Endothelial cell (in vitro differentiated cells): ENCODE data around the gene KASH5. TPM values are rescaled to one million over a fixed set of nuclear protein-coding genes. Genes with fewer than 3 reads are reported as not detected.
"Not testable (repeated sequence)": the region's sequence is repeated elsewhere in the genome, so short reads cannot be mapped to it uniquely, and the experiment has no call there.

Source experiments
- DNase-seq: peaks from one replicate; pipeline ENCODE4 v3.0.0; 2021; ENCODE audit warnings: low spot score
- H3K27ac Mint-ChIP-seq: one replicate; pipeline ENCODE4 v1.8.0; 2021; ENCODE audit warnings: mixed read lengths, inconsistent platforms; ENCODE audit not compliant: unreplicated experiment
- H3K27me3 Mint-ChIP-seq: one replicate; pipeline ENCODE4 v1.8.0; 2021; ENCODE audit warnings: mild to moderate bottlenecking, moderate library complexity, mixed read lengths, inconsistent platforms; ENCODE audit not compliant: unreplicated experiment
- H3K36me3 Mint-ChIP-seq: one replicate; pipeline ENCODE4 v1.8.0; 2021; ENCODE audit warnings: mild to moderate bottlenecking, low read depth, mixed read lengths, inconsistent platforms; ENCODE audit not compliant: unreplicated experiment
- H3K4me1 Mint-ChIP-seq: one replicate; pipeline ENCODE4 v1.8.0; 2021; ENCODE audit warnings: mild to moderate bottlenecking, mixed read lengths, inconsistent platforms; ENCODE audit not compliant: unreplicated experiment
- H3K4me3 Mint-ChIP-seq: one replicate; pipeline ENCODE4 v1.8.0; 2021; ENCODE audit warnings: mild to moderate bottlenecking, mixed read lengths, inconsistent platforms; ENCODE audit not compliant: unreplicated experiment
- H3K9me3 Mint-ChIP-seq: one replicate; pipeline ENCODE4 v1.8.0; 2021; ENCODE audit warnings: mixed read lengths, inconsistent platforms; ENCODE audit not compliant: unreplicated experiment
- CTCF ChIP-seq: fragments of 200-600 bp; sonication (generic); IDR thresholded peaks from one replicate; pipeline ENCODE4 v1.5.0; 2021; ENCODE audit warnings: antibody characterized with exemption; ENCODE audit not compliant: unreplicated experiment
- total RNA-seq: library from RNA; stranded (reverse); fragmentation: NEBNext Ultra II Directional; extraction: Animal tissue kit (Norgen Biotek cat#: 25700); gene quantifications from one replicate; pipeline ENCODE4 v1.2.1, GENCODE V29; 2021; ENCODE audit not compliant: unreplicated experiment

The KASH5 gene
- total RNA-seq, 1 donor from 2014 or later: 0.26 TPM

DNA sequence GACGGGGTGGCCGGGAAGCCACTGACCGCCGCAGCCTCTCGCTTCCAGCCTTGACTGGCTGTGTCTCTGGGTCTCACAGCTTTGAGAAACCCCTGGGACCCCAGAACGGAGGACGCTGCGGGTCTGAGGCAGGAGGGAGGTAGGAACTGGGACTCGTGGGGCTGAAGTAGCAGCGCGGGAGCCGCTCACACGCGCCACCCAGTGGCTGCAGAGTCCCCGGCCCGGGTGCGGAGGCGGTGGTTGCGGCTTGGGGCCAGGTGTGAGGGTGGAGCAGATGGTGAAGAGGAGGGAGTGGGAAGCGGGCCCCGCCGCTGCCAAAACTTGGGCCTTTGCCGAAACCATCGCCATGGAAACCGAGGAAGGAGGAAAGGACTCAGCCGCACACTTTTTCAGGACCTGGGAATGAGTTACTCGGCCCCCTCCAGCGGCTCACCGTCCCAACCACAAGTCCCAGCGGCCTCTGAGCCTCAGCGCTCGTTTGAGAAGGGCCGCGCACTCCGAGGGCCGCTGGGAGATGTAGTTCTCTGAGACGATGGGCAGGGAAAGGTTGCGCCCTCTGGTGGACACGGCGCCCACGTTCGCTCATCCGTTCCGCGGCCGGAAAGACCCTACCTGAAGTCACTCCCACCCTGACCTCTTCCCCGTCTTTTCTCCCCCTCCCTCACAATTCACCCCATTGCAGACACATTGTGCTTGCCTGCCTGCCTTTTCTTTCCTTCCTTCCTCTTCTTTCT is 55.5 kb downstream of the KASH5 start:
- H3K27ac Mint-ChIP-seq: peak overlapping the region; percentile 42

DNA sequence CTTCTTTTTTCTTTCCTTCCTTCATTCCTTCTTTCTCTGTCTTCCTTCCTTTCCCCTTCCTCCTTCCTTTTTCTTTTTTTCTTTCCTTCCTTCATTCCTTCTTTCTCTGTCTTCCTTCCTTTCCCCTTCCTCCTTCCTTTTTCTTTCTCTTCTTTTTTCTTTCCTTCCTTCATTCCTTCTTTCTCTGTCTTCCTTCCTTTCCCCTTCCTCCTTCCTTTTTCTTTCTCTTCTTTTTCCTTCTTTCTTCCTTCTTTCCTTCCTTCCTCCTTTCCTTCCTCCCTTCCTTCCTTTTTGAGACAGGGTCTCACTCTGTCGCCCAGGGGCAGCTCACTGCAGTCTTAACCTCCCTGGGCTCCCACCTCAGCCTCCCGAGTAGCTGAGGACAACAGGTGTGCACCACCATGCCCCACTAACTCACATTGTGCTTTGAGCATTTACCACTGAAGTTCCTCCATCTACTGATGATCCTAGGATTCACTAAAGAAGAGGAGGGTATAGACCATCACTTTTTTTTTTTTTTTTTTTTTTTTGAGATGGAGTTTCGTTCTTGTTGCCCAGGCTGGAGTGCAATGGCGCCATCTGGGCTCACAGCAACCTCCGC is 56.2 kb downstream of the KASH5 start:
- H3K4me3 Mint-ChIP-seq: peak overlapping the region; percentile 67
- H3K27me3 Mint-ChIP-seq: peaks cover 36% of the 10 kb centered on the region
- peak overlapping the region; percentile 42 for H3K27ac Mint-ChIP-seq
- H3K36me3 Mint-ChIP-seq: peaks cover 24% of the 10 kb centered on the region
- not testable (repeated sequence) for H3K9me3 Mint-ChIP-seq, DNase-seq
- H3K4me1 Mint-ChIP-seq: peaks cover 17% of the 10 kb centered on the region

More for the DNA sequence above, 55.5 kb downstream of the KASH5 start:
- Mint-ChIP-seq H3K9me3 (no peaks in the 10 kb centered on the region), H3K27me3 (peaks cover 41% of the 10 kb centered on the region), H3K4me1 (peaks cover 15% of the 10 kb centered on the region), H3K36me3 (peaks cover 21% of the 10 kb centered on the region), H3K4me3 (peak overlapping the region; percentile 82)
- peak; percentile 85 for TF ChIP-seq CTCF
- peak; percentile 94 for DNase-seq

DNA sequence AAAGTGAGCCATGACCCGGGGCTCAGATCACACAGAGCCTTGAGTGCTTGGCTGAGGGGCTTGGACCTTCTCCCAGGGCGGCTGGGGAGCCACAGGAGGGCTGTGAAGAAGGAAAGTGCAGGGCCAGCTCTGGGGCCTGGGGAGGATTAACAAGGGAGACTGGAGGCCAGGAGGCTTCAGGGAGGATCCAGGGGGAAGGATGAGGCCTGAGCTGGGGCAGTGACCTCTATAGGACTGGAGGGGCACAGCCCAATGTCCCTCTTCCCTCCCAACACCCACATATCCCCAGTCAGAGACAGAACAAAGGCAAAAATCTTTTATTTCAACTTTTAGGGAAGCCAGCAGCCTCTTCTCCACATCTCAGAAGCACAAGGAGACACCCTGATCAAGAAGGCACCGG is 57.9 kb downstream of the KASH5 start:
- Mint-ChIP-seq H3K4me1 (peaks cover 20% of the 10 kb centered on the region), H3K27me3 (peaks cover 27% of the 10 kb centered on the region), H3K36me3 (peaks cover 33% of the 10 kb centered on the region), H3K9me3 (no peaks in the 10 kb centered on the region), H3K27ac (no peak overlapping the region), H3K4me3 (peak overlapping the region; percentile 48)
- TF ChIP-seq CTCF: no peak
- DNase-seq: no peak

DNA sequence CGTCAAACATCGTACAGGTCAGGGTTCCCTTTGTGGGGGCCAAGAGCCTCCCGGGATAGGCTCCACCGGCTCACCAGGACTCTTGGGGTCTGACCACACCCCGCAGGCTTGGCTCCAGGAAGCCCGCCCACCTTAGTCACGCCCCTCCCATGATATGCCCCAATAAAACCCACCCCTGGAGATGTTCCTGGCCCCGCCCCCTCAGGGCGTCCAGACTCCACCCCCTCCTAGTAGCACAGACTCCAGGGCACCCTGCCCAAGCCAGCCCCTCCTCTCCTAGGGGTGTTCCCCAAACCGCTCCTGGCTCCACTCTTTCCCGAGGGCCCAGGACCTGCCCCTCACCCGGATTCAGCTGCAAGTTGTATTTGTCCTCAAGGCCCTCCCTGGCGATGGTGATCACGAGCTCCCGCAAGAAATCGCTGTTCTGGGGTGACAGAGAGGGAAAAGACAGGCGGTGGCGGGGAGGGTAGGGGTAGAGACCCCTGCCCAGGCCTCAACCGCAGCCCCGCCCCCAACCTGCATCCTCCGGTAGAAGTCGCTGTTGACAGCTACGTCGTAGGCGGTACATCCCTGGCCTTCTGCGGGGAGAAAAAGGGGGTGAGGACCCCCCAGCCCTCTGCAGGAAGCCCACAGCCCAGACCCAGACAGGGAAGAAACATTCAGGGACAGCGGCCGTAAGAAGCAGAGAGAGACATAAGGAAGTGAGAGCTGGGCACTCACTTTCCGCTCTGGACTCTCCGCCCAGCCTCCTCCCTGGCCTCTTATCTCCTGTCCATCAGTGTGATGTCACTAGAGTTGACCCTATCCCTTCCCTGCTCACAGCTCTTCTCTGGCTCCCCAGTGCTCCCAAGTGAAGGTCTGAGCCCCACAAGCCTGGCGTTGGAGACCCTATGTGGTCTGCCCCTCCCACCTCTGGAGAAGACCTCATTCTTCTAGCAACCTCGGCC is 59.7 kb downstream of the KASH5 start:
- H3K36me3 Mint-ChIP-seq: peaks cover 30% of the 10 kb centered on the region
- peaks cover 22% of the 10 kb centered on the region for H3K27me3 Mint-ChIP-seq
- H3K4me1 Mint-ChIP-seq: peaks cover 21% of the 10 kb centered on the region
- H3K4me3 Mint-ChIP-seq: peak overlapping the region; percentile 85
- TF ChIP-seq CTCF: no peak
- no peak for DNase-seq
- peak overlapping the region; percentile 3 for H3K27ac Mint-ChIP-seq
- H3K9me3 Mint-ChIP-seq: no peaks in the 10 kb centered on the region

- H3K36me3 Mint-ChIP-seq: peaks cover 31% of the 10 kb centered on the region
- no peak for DNase-seq
These were observed 60.4 kb downstream of the KASH5 start for GRCh38 chr19:49448432-49448786.

More at GRCh38 chr19:49448432-49448786, 60.4 kb downstream of the KASH5 start:
- no peak for TF ChIP-seq CTCF
- Mint-ChIP-seq H3K27ac (peak overlapping the region; percentile 3), H3K27me3 (peaks cover 23% of the 10 kb centered on the region), H3K4me1 (peaks cover 24% of the 10 kb centered on the region), H3K4me3 (peak overlapping the region; percentile 85), H3K9me3 (no peaks in the 10 kb centered on the region)
